ENCODE data around the gene PAQR5. TPM values are rescaled to one million over a fixed set of nuclear protein-coding genes. Genes with fewer than 3 reads are reported as not detected.
"Not testable (repeated sequence)": the region's sequence is repeated elsewhere in the genome, so short reads cannot be mapped to it uniquely, and the experiment has no call there.

PAQR5 gene
- total and polyA plus RNA-seq, 2 donors, result 1.7 to 2.6 TPM

DNA sequence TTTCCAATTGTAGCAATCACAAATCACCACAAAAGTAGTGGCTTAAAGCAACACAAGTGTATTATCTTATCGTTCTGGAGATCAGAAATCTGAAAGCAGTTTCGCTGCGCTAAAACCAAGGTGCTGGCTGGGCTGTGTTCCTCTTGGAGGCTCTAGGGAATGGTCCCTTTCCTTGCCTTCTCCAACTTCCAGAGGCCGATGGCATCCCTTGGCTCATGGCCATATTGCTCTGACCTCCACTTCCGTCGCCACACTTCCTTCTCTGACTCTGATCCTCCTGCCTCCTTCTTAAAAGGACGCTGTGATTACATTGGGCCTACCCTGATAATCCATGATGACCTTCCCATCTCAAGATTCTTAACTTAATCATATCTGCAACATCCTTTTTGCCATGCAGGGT, 10.7 kb upstream of the PAQR5 start:
- Histone ChIP-seq H3K4me1 (ENCODE audit: insufficient read depth) (peaks cover 3% of the 10 kb centered on the region), H3K27ac (ENCODE audit: low read depth) (no peak overlapping the region), H3K36me3 (ENCODE audit: insufficient read depth) (no peaks in the 10 kb centered on the region), H3K4me3 (ENCODE audit: low read depth, low read length) (no peak overlapping the region)
- DNase-seq (ENCODE audit: extremely low spot score), result no peak
- 92% methylated on average over 7 of the region's 7 CpGs for WGBS

DNA sequence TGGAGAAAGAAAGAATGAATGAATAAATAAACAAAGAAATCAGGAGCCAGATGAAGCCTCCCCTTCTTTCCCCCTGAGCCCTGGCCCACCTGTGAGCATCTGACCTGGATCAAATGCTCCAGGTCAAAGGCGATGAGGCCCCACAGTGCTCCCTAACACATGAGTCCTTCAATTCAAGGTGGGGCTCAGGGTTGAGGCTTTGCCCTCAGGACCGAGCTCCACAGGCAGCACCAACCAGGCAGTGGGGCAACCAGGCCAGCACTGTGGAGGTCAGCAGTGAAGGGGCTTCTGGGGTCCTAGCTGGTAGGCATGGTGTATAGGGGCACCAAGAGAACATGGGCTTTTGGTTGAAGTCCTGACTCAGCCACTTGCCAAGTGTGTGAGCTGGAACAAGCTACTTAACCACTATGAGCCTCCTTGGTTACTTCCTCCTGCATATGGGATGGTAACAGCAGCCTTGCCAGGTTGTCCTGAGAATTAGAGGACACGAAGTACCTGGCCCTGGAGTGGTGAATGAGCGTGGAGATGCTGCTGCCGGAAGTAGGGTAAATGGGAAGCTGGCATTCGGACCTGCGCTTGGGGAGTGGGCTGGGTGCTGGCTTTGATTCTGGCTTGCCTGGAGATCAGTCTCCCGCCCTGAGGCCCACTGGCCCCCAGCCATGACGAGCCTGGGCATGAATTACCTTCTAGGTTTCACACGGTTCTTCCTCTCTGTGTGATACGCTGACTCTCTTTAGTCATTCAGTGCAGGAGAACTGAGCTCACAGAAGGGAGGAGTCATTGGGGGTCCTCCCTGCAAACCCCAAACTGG, 10.0 kb upstream of the PAQR5 start:
- Histone ChIP-seq H3K27ac (ENCODE audit: low read depth) (no peak overlapping the region), H3K4me3 (ENCODE audit: low read depth, low read length) (no peak overlapping the region), H3K36me3 (ENCODE audit: insufficient read depth) (no peaks in the 10 kb centered on the region), H3K4me1 (ENCODE audit: insufficient read depth) (peaks cover 3% of the 10 kb centered on the region)
- DNase-seq (ENCODE audit: extremely low spot score), result no peak
- 90% methylated on average over 11 of the region's 11 CpGs for WGBS

DNA sequence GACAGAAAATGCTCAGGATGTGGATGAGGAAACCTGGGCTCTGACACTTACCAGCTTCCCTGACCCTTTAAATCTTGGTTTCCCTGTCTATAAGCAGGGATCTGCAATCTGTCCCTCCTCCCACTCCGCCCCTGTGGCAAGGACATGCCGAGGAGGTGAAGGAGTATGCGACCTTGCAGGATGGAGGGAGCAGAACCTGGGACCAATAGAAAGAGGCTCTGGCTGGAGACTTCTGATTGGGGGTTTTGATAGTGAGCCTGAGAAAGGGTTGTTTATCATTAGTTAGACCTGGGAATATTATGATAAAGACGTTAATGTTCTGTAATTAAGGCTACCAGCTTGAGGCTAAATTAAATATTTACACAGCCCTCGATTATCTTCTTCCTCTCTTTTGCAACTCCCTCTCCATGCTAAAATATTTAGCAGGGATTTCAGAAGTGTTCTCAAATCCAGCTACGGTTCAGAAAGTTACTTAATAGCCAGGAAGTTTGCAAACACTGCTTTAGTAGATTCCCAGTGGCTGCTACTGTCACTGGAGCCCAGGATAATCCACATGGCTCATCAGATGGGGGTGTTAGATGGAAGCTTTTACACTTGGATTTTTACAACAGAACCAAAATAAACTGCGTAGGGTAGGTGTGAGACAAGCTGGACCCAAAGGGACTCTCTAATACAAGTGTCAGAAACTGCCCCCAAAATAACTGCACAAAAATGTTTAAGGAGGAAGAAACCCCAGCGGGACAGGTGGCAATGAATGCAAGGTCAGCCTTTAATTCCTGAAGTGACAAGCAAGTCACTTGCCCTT, 9.2 kb upstream of the PAQR5 start:
- peaks cover 3% of the 10 kb centered on the region for H3K4me1 ChIP-seq (ENCODE audit: insufficient read depth)
- H3K27ac ChIP-seq (ENCODE audit: low read depth), result no peak overlapping the region
- DNase-seq (ENCODE audit: extremely low spot score), result no peak
- no peak overlapping the region for H3K4me3 ChIP-seq (ENCODE audit: low read depth, low read length)
- H3K36me3 ChIP-seq (ENCODE audit: insufficient read depth), result no peaks in the 10 kb centered on the region
- 46% methylated on average over 8 of the region's 8 CpGs for WGBS

DNA sequence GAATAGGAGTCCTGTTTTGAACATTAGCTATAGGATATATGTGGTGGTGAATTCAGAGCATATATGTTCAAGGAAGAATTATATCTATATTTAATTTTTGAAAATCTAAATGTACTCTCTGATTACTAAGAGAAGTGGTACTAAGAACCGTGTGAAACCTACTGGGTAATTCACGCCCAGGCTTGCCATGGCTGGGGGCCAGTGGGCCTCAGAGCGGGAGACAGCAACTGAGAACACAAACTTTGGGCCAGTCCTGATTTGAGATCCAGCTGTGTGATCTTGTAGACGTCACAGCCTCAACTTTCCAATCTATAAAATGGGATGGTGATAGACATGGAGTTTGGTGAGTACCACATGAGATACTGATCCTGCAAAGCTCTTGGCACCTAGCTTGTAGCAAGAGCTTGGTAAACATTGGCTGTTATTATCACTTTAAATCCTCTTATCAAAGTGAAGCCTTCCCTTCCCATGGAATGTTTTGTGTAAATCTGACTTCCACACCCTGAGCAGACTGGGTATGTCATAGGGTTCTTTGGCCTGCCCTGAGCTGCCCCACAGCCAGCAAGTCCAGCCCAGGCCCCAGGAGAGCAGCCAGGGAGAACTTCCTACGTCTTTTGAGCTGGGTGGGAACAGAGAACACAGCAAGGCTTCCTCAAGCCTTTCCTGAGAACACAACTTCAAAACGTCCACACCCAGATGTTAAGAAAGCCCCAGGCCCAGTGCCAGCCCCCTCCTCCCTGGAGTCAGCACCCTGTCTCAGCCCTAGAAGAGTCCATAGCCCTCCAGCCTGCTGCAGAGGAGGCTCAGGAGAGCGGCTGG, 8.2 kb upstream of the PAQR5 start:
- no peak overlapping the region for H3K27ac ChIP-seq (ENCODE audit: low read depth)
- no peak for DNase-seq (ENCODE audit: extremely low spot score)
- peaks cover 3% of the 10 kb centered on the region for H3K4me1 ChIP-seq (ENCODE audit: insufficient read depth)
- no peak overlapping the region for H3K4me3 ChIP-seq (ENCODE audit: low read depth, low read length)
- 64% methylated on average over 7 of the region's 7 CpGs for WGBS
- H3K36me3 ChIP-seq (ENCODE audit: insufficient read depth), result no peaks in the 10 kb centered on the region

DNA sequence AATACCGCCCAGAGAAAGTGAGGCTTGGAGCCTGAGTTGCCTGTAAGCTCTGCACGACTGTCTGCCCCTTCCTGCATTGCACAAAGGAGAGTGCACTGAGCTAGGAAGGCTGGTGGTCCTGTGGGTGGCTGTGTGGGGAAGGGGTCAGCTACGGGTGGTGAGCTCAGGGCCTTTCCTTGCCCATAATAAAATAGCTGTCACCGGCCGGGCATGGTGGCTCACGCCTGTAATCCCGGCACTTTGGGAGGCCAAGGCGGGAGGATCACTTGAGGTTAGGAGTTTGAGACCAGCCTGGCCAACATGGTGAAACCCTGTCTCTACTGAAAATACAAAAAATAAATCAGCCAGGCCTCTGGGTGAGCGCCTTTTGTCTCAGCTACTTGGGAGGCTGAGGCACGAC, 7.1 kb upstream of the PAQR5 start:
- WGBS, result 92% methylated on average over 10 of the region's 10 CpGs
- H3K4me3 ChIP-seq (ENCODE audit: low read depth, low read length); H3K27ac ChIP-seq (ENCODE audit: low read depth); H3K4me1 ChIP-seq (ENCODE audit: insufficient read depth); DNase-seq (ENCODE audit: extremely low spot score); H3K36me3 ChIP-seq (ENCODE audit: insufficient read depth): not testable (repeated sequence)

DNA sequence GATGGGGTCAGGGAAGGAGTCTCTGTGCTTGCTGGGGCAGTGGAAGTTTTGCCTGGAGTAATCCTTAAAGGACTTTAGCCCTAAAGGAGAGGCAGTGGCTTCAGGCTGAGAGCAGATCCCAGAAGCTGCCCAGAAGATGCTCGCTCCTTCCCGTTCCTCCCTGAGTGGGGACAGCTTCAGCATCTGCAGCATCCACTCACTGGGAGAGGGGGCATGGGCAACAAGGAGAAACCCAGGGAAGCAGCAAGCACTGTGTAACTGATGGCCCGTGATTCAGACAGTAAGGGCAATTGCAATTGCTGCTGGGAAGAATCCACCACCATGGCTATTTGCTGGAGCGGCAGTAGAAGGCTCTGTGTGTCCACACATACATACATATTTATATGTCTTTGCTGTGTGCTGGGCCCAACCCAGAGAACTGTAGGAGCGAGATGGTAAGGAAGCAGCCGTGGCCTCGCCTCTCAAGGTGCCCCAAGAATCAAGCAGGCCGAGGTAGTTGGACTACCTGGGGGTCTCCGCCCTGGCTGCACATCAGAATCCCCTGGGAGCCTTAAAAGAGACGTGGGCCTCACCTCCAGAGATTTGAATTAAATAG, 5.8 kb upstream of the PAQR5 start:
- 94% methylated on average over 10 of the region's 10 CpGs for WGBS
- Histone ChIP-seq H3K4me3 (ENCODE audit: low read depth, low read length) (no peak overlapping the region), H3K27ac (ENCODE audit: low read depth) (no peak overlapping the region), H3K4me1 (ENCODE audit: insufficient read depth) (peaks cover 3% of the 10 kb centered on the region), H3K36me3 (ENCODE audit: insufficient read depth) (no peaks in the 10 kb centered on the region)
- no peak for DNase-seq (ENCODE audit: extremely low spot score)

DNA sequence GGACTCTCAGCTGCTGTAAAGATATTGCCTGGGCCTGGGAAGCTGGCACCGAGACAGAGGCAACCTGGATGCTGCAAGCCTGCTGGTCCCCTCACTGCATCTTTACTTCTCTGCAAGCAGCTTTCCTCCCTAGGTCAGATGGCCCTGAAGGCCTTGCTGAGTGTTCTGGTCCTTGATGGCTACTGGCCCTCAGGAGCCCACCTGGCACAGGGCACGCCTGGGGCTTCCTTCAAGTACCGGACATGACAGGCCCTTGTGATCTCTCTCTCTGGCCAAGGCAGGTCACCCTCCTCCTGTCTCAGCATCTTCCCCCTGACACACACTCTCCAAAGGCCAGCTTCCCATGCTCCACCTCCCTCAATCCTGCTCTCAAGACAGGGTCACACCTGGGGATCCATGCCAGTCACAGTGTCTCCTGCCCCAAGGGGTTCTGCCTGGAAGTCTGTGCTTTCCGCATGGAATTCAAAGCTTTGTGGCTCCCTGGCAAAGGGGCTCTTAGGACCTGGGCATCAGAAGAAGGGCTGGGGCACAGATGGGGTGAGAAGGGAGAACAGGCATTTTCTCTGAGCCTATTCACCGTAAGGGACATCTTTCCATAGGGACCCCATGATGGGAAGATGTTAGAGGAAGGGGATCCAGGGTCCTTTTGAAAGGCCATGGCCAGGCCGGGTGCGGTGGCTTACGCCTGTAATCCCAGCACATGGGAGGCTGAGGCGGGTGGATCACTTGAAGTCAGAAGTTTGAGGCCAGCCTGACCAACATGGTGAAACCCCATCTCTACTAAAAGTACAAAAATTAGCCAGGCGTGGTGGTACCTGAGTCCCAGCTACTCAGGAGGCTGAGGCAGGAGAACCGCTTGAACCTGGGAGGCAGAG, 4.7 kb upstream of the PAQR5 start:
- Histone ChIP-seq H3K4me1 (ENCODE audit: insufficient read depth) (peaks cover 3% of the 10 kb centered on the region), H3K36me3 (ENCODE audit: insufficient read depth) (no peaks in the 10 kb centered on the region), H3K4me3 (ENCODE audit: low read depth, low read length) (no peak overlapping the region), H3K27ac (ENCODE audit: low read depth) (no peak overlapping the region)
- 97% methylated on average over 11 of the region's 11 CpGs for WGBS
- DNase-seq (ENCODE audit: extremely low spot score), result no peak

DNA sequence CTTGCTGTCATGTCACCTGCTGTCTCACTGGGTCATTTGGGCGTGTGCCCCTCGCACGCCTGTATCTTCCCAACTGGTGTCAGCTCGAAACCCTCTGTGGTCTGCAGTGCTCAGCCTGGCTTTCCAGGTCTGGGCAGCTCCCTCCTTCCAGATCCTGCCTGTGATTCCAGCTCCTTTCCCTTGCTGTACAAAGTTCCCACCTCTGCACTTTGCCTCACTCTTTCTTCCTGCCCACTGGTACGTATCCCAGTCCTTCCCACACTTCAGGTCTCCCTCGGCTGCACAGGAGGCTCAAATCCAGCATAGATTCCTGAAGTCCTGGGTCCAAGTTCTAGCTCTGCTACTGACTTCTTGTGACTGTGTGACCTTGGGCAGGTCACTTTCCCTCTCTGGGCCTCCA, 2.1 kb upstream of the PAQR5 start:
- Histone ChIP-seq H3K36me3 (ENCODE audit: insufficient read depth) (no peaks in the 10 kb centered on the region), H3K27ac (ENCODE audit: low read depth) (no peak overlapping the region), H3K4me3 (ENCODE audit: low read depth, low read length) (no peak overlapping the region), H3K4me1 (ENCODE audit: insufficient read depth) (no peaks in the 10 kb centered on the region)
- 89% methylated on average over 6 of the region's 6 CpGs for WGBS
- no peak for DNase-seq (ENCODE audit: extremely low spot score)

DNA sequence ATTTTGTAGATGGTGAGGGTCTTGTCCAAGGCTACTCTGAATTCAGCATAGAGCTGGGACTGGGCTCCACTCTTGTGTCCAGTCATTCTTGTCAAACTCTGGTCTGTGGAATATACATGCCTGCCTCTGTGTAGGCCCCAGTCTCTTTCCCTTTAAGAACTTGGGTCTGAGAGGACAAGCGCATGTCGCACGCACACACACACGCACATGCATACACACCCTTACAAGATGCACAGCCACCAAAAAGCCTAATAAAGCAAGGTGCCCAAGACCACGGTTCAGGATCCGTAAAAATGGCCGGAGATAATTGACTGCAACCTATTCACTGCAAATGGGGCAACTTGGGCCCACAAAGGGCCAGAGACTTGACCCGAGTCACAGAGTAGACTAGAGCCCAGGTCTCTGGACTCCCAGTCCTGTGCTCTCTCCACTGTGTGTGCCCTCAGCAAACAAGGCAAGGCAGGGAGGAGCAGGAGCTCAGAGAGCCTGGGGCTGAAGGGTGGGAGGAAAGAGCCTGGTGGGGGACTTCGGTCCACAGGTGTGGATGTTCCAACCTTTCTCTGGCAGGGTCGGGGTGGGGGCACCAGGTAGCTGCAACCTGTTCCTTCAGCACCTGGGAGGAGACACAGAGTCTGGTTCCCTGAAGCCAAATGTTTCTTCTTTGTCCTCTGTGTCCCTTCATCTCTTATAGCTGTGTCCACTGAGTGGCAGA, 914 bp upstream of the PAQR5 start:
- Histone ChIP-seq H3K27ac (ENCODE audit: low read depth) (no peak overlapping the region), H3K36me3 (ENCODE audit: insufficient read depth) (no peaks in the 10 kb centered on the region), H3K4me1 (ENCODE audit: insufficient read depth) (no peaks in the 10 kb centered on the region), H3K4me3 (ENCODE audit: low read depth, low read length) (no peak overlapping the region)
- DNase-seq (ENCODE audit: extremely low spot score), result no peak
- WGBS, result 94% methylated on average over 10 of the region's 10 CpGs

DNA sequence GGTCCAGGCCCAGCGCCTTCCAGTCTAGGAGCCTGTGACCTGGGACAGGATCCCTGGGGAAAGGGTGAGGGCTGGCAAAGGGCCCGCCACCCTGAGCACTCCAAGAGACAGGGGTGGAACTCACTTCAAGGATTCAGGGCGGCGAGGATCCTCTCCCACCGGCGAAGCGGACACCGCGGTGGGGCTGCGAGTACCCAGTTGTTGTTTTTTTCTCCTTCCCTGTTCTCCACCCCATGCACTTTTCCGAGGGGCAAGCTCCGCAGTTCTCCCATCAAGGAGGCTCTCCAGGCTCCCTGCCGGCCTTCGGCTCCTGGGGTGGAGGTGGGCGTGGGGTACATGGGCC, 387 bp upstream of the PAQR5 start:
- Histone ChIP-seq H3K36me3 (ENCODE audit: insufficient read depth) (no peaks in the 10 kb centered on the region), H3K27ac (ENCODE audit: low read depth) (no peak overlapping the region), H3K4me3 (ENCODE audit: low read depth, low read length) (no peak overlapping the region), H3K4me1 (ENCODE audit: insufficient read depth) (no peaks in the 10 kb centered on the region)
- WGBS, result 59% methylated on average over 15 of the region's 15 CpGs
- no peak for DNase-seq (ENCODE audit: extremely low spot score)

DNA sequence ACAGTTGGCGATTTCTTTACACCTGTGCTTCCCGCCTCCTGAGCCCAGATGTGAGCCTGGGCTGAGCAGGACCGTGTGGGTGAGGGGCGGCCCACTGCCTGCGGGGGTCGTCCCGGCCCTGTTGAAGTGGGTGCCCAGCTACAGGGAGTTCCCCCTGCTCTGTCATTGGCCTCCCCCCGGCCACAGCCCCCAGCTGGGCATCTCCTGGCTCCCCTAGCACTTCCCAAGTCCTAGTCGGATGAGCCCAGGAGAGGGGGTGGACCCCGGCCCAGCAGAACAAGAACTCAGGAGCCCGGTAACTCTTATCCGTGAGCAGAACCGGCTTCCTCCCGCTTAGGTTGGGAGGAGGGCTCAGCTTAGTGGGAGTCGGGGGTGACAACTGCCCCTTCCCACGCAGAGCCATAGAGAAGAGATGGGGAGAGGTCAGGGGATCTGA, 757 bp downstream of the PAQR5 start:
- H3K27ac ChIP-seq (ENCODE audit: low read depth), result no peak overlapping the region
- H3K4me1 ChIP-seq (ENCODE audit: insufficient read depth), result no peaks in the 10 kb centered on the region
- H3K4me3 ChIP-seq (ENCODE audit: low read depth, low read length), result peak overlapping the region; percentile 58
- no peak for DNase-seq (ENCODE audit: extremely low spot score)
- H3K36me3 ChIP-seq (ENCODE audit: insufficient read depth), result no peaks in the 10 kb centered on the region
- WGBS, result 30% methylated on average over 16 of the region's 16 CpGs

DNA sequence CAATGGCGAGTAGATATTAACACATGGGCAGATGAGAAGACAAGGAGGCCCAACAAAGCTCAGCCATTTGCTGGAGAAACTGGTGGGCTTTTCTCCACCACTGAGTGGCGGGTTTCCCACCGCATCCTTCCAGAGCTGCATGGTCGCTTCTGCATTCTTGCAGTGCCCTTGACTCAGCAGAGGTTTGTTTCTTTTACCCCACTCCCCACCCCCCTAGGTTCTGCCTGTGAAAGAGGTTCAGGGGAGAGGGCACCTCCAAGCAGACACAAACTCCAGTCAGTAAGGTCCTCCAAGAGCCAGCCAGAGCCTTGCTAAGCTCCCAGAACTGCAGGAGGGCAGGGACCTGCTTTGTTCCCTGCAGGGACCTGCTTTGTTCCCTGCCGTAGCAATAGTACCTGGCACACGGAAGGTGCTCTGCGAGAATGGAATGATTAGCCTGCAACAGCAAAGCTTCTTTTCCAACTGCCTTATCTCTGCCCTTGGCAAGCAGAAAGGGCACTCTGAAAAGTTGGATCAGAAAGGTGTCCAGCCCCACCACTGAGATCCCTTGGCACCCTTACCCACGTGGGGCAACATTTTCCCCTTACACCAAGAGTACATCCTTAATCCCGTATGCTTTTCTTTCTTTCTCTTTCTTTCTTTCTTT, 1.4 kb downstream of the PAQR5 start:
- no peak overlapping the region for H3K27ac ChIP-seq (ENCODE audit: low read depth)
- 64% methylated on average over 9 of the region's 9 CpGs for WGBS
- H3K36me3 ChIP-seq (ENCODE audit: insufficient read depth), result no peaks in the 10 kb centered on the region
- no peak for DNase-seq (ENCODE audit: extremely low spot score)
- H3K4me3 ChIP-seq (ENCODE audit: low read depth, low read length), result no peak overlapping the region
- H3K4me1 ChIP-seq (ENCODE audit: insufficient read depth), result no peaks in the 10 kb centered on the region
